Vagina (tissue), 2 donors: Measurements from ENCODE around the gene KIR2DL1. TPM values are rescaled to one million over a fixed set of nuclear protein-coding genes. Genes with fewer than 3 reads are reported as not detected.
A peak's percentile ranks its signal among the peaks of the same experiment; 100 is the strongest.
"Not testable (repeated sequence)": the region's sequence is repeated elsewhere in the genome, so short reads cannot be mapped to it uniquely, and the experiment has no call there.

Experiments used
- DNase-seq, 2 donors: peaks; one replicate each; pipeline ENCODE4 v3.0.0-alpha.2; 2017; ENCODE audit errors: extremely low spot score in 2 of 2
- H3K27ac ChIP-seq: fragments of 200-600 bp; sonication (generic); one replicate; pipeline ENCODE4 v1.5.1; 2019
- H3K27me3 ChIP-seq: fragments of 200-600 bp; sonication (generic); one replicate; pipeline ENCODE4 v1.5.1; 2019
- H3K36me3 ChIP-seq, 2 donors: fragments of 200-600 bp; sonication (generic); one replicate each; pipeline ENCODE4 v1.5.1; 2017 to 2019
- H3K4me1 ChIP-seq: fragments of 200-600 bp; sonication (generic); one replicate; pipeline ENCODE4 v1.5.1; 2019
- H3K4me3 ChIP-seq, 2 donors: fragments of 200-600 bp; sonication (generic); 1 replicate in 1 of 2; 2 replicates in 1 of 2; pipeline ENCODE4 v1.5.1; 2016 to 2019
- H3K9me3 ChIP-seq: fragments of 200-600 bp; sonication (generic); one replicate; pipeline ENCODE4 v1.5.1; 2019
- CTCF ChIP-seq, 3 experiments: fragments of 450-650 bp in 2 of 3; fragments of 200-600 bp in 1 of 3; sonication (generic) in 1 of 3; IDR thresholded peaks; one replicate each; pipeline ENCODE4 v1.5.1; 2017 to 2019; ENCODE audit warnings: antibody characterized with exemption in 3 of 3, mild to moderate bottlenecking in 2 of 3, moderate library complexity in 2 of 3
- POLR2A ChIP-seq, 2 donors: fragments of 450-650 bp; IDR thresholded peaks; one replicate each; pipeline ENCODE4 v1.6.1; 2017; ENCODE audit warnings: antibody characterized with exemption in 2 of 2, mild to moderate bottlenecking in 2 of 2, moderate library complexity in 2 of 2
- POLR2AphosphoS5 ChIP-seq, 2 donors: sonication (generic); formaldehyde crosslinking; IDR thresholded peaks; one replicate each; pipeline ENCODE4 v1.9.0; 2017; ENCODE audit warnings: antibody characterized with exemption in 2 of 2, mild to moderate bottlenecking in 2 of 2, low read depth in 1 of 2; ENCODE audit not compliant: insufficient read depth in 1 of 2
- intact Hi-C: fragments of 100-400 bp; cut with DNase I; formaldehyde crosslinking; loops from one replicate; pipeline ENCODE4 v1.15.1; 2023
- total RNA-seq: library from RNA; depleted of rRNA; stranded (reverse); fragments of >200 nt; gene quantifications from one replicate; pipeline ENCODE4 v1.2.3, GENCODE V29; 2016

Gene KIR2DL1
- total RNA-seq, 1 donor from 2014 or later: not detected

GRCh38 chr19:54804101-54804500, 34.5 kb downstream of the KIR2DL1 start:
- Histone ChIP-seq H3K27me3 (no peaks in the 10 kb centered on the region), H3K9me3 (no peaks in the 10 kb centered on the region), H3K4me3 (no peak overlapping the region), H3K27ac (no peak overlapping the region), H3K4me1 (no peaks in the 10 kb centered on the region), H3K36me3 (no peaks in the 10 kb centered on the region)
- intact Hi-C loops: no loop called here
- DNase-seq: peak in 1 of 2 donors; percentile 32
- TF ChIP-seq POLR2AphosphoS5 (IDR thresholded peaks at IDR 0.05; ENCODE audit: insufficient read depth in 1 of 2, low read depth in 1 of 2): no peak
- TF ChIP-seq POLR2A (IDR thresholded peaks at IDR 0.05): no peak
- TF ChIP-seq CTCF (IDR thresholded peaks at IDR 0.05): no peak

GRCh38 chr19:54804571-54804970, 35.0 kb downstream of the KIR2DL1 start:
- TF ChIP-seq POLR2A (IDR thresholded peaks at IDR 0.05) (no peak), POLR2AphosphoS5 (IDR thresholded peaks at IDR 0.05; ENCODE audit: insufficient read depth in 1 of 2, low read depth in 1 of 2) (no peak), CTCF (IDR thresholded peaks at IDR 0.05) (no peak)
- H3K27me3 ChIP-seq: no peaks in the 10 kb centered on the region
- no peaks in the 10 kb centered on the region for H3K36me3 ChIP-seq
- no peak overlapping the region for H3K27ac ChIP-seq
- H3K4me3 ChIP-seq: no peak overlapping the region
- no peaks in the 10 kb centered on the region for H3K9me3 ChIP-seq
- no peak for DNase-seq
- no peaks in the 10 kb centered on the region for H3K4me1 ChIP-seq
- intact Hi-C loops: no loop called here

GRCh38 chr19:54805665-54806515, 36.3 kb downstream of the KIR2DL1 start:
- no peaks in the 10 kb centered on the region for H3K9me3 ChIP-seq
- DNase-seq: peak in 1 of 2 donors; percentile 54
- H3K27me3 ChIP-seq: no peaks in the 10 kb centered on the region
- no peak for TF ChIP-seq POLR2A (IDR thresholded peaks at IDR 0.05)
- no peak for TF ChIP-seq POLR2AphosphoS5 (IDR thresholded peaks at IDR 0.05; ENCODE audit: insufficient read depth in 1 of 2, low read depth in 1 of 2)
- TF ChIP-seq CTCF (IDR thresholded peaks at IDR 0.05): no peak
- H3K36me3 ChIP-seq: no peaks in the 10 kb centered on the region
- no peak overlapping the region for H3K4me3 ChIP-seq
- H3K27ac ChIP-seq: no peak overlapping the region
- no peaks in the 10 kb centered on the region for H3K4me1 ChIP-seq
- intact Hi-C loops: no loop called here

GRCh38 chr19:54806516-54806838, 36.9 kb downstream of the KIR2DL1 start:
- TF ChIP-seq POLR2A (IDR thresholded peaks at IDR 0.05) (no peak), CTCF (IDR thresholded peaks at IDR 0.05) (no peak), POLR2AphosphoS5 (IDR thresholded peaks at IDR 0.05; ENCODE audit: insufficient read depth in 1 of 2, low read depth in 1 of 2) (no peak)
- no peaks in the 10 kb centered on the region for H3K27me3 ChIP-seq
- no peaks in the 10 kb centered on the region for H3K9me3 ChIP-seq
- intact Hi-C loops: no loop called here
- H3K36me3 ChIP-seq: no peaks in the 10 kb centered on the region
- H3K27ac ChIP-seq: no peak overlapping the region
- no peak for DNase-seq
- no peak overlapping the region for H3K4me3 ChIP-seq
- H3K4me1 ChIP-seq: no peaks in the 10 kb centered on the region

- H3K36me3 ChIP-seq, intact Hi-C loops, H3K4me1 ChIP-seq, H3K9me3 ChIP-seq, DNase-seq, H3K27ac ChIP-seq, H3K4me3 ChIP-seq, H3K27me3 ChIP-seq: not testable (repeated sequence)
Observed at GRCh38 chr19:54814571-54814970, 45.0 kb downstream of the KIR2DL1 start.

- H3K27ac ChIP-seq, H3K9me3 ChIP-seq, H3K4me1 ChIP-seq, intact Hi-C loops, DNase-seq, H3K27me3 ChIP-seq, H3K36me3 ChIP-seq, H3K4me3 ChIP-seq: not testable (repeated sequence)
Observed at GRCh38 chr19:54816251-54816650, 46.7 kb downstream of the KIR2DL1 start, which contains the start of gene KIR3DL1. TSS of gene KIR3DL1 (plus strand) at chr19:54816468.
